GM10248 (cell line): ENCODE results near the gene SLC12A4.
"Not testable (repeated sequence)": the region's sequence is repeated elsewhere in the genome, so short reads cannot be mapped to it uniquely, and the experiment has no call there.

ENCODE experiments used
- CTCF ChIA-PET: fragments of 300-600 bp; sonication (Branson Sonifier 250); formaldehyde crosslinking; extraction: SDS; loops from one replicate; lab custom pipeline; 2021; ENCODE audit warnings: antibody characterized with exemption; lab: Yijun Ruan, JAX
- POLR2A ChIA-PET: fragments of 350-650 bp; sonication (Branson Sonifier 250); formaldehyde crosslinking; extraction: SDS; loops from one replicate; lab custom pipeline; 2020; ENCODE audit warnings: antibody characterized with exemption; lab: Yijun Ruan, JAX
- DNase-seq: peaks from one replicate; pipeline ENCODE4 v3.0.0; 2012; ENCODE audit errors: extremely low spot score
- TF ChIP-seq, protein P1 (sequence below): IDR thresholded peaks from 2 replicates; pipeline ENCODE4 v1.5.1; 2012; ENCODE audit warnings: mild to moderate bottlenecking, low read depth; ENCODE audit errors: extremely low read depth, missing control alignments, control extremely low read depth

The SLC12A4 gene

DNA sequence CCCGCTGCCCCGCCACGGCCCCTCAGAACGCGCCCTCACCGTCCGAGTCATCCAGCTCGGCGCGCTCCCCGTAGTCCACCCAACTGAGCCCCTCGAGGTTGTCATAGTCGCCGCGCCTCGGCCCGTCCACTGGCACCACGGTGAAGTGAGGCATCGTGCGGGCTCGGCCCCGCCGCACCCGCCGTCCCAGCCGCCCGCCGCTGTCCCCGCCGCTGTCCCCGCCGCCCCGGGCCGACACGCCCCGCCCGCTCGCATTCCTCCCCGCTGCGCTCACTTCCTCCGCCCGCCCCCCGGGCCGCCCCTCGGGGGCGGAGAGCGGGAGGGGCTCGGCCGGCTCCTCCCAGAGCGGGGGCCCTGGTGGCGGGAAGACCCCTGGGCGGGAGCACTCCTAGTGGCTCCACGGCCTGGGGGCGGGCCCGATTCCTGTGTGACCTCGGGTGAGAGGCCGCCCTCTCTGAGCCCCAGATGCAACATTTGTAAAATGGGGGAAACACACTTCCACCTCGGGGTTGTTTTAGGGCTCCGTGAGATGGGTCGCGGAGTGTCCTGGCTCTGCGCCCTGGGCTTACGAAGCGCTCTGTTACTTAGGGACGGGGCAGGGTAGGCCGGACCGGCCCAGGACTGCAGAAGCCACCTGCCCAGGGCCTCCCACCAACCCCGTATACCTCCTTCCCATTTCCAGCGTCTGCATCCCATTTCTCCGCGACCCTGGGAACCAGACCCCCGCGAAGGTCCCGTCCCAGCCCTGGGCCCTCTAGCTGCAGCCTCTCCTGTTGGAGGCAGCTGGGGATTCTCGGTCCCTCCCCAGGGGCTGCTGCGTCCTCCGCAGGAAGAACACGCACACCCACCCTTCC, at the start of gene SLC12A4:
Gene SLC12A4, minus strand, starts transcription at position 238 of the 854 bp plus-strand sequence. Its CDS starts 84 bp downstream, at position 154.
- TF ChIP-seq, protein P1, sequence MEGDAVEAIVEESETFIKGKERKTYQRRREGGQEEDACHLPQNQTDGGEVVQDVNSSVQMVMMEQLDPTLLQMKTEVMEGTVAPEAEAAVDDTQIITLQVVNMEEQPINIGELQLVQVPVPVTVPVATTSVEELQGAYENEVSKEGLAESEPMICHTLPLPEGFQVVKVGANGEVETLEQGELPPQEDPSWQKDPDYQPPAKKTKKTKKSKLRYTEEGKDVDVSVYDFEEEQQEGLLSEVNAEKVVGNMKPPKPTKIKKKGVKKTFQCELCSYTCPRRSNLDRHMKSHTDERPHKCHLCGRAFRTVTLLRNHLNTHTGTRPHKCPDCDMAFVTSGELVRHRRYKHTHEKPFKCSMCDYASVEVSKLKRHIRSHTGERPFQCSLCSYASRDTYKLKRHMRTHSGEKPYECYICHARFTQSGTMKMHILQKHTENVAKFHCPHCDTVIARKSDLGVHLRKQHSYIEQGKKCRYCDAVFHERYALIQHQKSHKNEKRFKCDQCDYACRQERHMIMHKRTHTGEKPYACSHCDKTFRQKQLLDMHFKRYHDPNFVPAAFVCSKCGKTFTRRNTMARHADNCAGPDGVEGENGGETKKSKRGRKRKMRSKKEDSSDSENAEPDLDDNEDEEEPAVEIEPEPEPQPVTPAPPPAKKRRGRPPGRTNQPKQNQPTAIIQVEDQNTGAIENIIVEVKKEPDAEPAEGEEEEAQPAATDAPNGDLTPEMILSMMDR, result no peak
- CTCF ChIA-PET, result interaction anchor here (0.8 to 1.8 kb wide), 2 partner anchors 27 to 72 kb away, joined by 3 to 5 read pairs; no protein-coding TSS in a partner anchor
- peak; percentile 98 for DNase-seq
- POLR2A ChIA-PET, result interaction anchor here (0.6 kb wide), 1 partner anchor 103 kb away, joined by 3 read pairs; no protein-coding TSS in a partner anchor

DNA sequence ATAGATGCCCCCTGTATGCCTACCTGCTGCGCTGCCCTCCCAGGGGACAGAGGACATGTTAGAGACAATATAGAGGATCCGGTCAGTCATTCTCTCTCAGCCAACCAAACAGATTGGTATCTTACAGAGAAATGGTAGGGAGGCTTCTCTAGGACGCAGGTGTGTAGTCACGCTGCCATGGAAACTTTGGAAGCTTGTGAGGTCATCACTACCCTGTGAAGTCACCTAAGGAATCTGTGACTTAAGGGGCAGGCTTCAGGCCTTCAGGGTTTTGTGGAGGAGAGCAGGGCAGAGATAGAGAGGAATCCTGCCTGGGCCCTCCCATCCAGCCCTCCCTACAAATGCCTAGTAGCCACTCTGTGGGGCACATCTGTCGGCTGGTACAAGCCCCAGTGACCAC, 47.2 kb upstream of the SLC12A4 start, which contains the start of gene DPEP2NB:
Gene DPEP2NB, minus strand, starts transcription at position 231 of the 400 bp plus-strand sequence. Its CDS starts 141 bp downstream, at position 90.
- POLR2A ChIA-PET, result interaction anchor here (0.5 kb wide), 1 partner anchor 12 kb away, joined by 3 read pairs; no protein-coding TSS in a partner anchor
- DNase-seq, result no peak
- TF ChIP-seq, protein P1, result no peak
- CTCF ChIA-PET, result interaction anchor here (1.0 to 1.7 kb wide), 6 partner anchors 9 to 213 kb away, joined by 3 to 5 read pairs (median 4); no protein-coding TSS in a partner anchor

DNA sequence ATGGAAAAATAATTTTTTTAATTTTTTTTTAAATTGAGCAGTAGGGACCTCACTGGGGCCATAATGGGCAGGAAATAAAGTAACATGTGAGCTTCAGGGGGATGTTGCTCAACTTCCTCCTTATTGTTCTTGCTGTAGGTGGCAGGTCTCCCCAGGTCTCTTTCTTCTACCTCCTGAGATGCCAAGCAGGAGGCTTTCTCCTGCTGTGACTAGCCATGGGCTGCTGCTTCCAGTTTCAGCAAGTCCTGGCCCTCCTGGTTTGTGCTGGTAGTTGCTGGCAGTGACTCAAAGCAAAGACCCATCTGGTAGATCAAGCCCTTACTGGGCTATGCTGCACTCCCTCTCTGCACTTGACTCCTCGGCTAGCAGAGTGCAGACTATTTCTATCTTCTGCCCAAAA, 45.0 kb upstream of the SLC12A4 start:
- DNase-seq, result no peak
- ChIA-PET CTCF (interaction anchor here (1.5 to 2.5 kb wide), 2 partner anchors 11 to 19 kb away, joined by 3 to 6 read pairs; no protein-coding TSS in a partner anchor), POLR2A (no interaction called here)
- TF ChIP-seq, protein P1, result no peak

DNA sequence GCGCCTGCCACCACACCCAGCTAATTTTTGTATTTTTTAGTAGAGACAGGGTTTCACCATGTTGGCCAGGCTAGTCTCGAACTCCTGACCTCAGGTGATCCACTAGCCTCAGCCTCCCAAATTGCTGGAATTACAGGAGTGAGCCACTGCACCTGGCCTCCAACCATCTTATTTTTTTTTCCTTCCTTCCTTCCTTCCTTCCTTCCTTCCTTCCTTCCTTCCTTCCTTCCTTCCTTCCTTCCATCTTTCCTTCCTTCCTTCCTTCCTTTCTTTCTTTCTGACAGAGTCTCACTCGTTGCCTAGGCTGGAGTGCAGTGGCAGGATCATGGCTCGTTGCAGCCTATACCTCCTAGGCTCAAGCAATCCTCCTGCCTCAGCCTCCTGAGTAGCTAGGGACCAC, 41.4 kb upstream of the SLC12A4 start:
- CTCF ChIA-PET, result interaction anchor here (0.6 kb wide), 1 partner anchor 31 kb away, joined by 3 read pairs; no protein-coding TSS in a partner anchor
- DNase-seq, POLR2A ChIA-PET: not testable (repeated sequence)

DNA sequence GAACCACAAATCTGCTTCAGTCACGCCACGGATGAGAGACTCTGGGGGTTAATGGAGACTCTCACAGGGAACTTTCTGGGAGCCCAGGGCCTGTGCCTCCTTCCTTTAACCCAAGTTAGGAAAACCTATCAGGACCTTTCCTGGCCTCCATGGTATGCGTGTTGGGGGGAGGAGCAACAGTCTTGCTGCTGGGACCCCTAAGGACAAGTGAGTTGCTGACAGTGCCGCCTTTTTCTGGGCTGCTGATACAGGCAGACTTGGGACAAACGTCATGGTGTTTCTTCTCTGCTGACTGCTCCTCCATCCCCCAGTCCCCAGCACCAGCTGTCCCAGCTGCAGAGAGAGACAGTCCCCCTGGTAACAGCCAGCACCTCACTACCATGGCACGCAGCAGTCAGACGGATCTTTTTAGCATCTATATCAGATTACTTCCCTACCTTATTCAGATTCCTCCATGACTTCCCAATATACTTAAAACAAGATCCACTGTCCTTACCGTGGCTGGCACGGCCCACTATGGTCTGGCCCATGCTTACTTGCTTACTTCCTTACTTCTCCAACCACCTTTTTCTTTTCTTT, 40.8 kb upstream of the SLC12A4 start:
- no peak for DNase-seq
- TF ChIP-seq, protein P1, result no peak
- ChIA-PET POLR2A (no interaction called here), CTCF (interaction anchor here (1.4 kb wide), 1 partner anchor 26 kb away, joined by 3 read pairs; no protein-coding TSS in a partner anchor)

DNA sequence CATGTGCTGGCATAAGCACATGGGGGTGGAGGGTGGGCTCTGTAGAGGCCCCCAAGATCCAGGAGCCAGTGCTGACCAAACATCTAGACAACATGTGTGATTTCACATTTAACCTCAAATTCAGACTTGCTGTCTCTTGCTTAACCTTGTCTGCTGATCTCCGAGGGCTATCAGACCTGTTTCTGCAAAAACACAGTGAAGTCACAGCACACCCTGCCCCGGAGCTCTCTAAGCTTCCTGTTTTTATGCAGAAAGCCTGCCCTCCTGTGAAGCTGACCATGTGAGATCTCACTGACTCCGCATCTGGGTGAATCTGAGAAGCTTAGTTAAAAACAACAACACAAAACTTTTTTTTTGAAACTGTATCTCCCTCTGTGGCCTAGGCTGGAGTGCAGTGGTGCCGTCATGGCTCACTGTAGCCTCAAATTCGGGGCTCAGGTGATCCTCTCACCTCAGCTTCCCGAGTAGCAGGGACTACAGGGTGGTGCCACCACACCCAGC, 37.4 kb upstream of the SLC12A4 start:
- POLR2A ChIA-PET, result no interaction called here
- DNase-seq, result no peak
- CTCF ChIA-PET, result interaction anchor here (1.0 to 4.5 kb wide), 5 partner anchors 10 to 224 kb away, joined by 4 to 12 read pairs (median 5); partner anchors contain the start of genes DDX28 and DUS2
- TF ChIP-seq, protein P1, result no peak
